Measurements from ENCODE around the gene BLVRB.

Gene BLVRB

DNA sequence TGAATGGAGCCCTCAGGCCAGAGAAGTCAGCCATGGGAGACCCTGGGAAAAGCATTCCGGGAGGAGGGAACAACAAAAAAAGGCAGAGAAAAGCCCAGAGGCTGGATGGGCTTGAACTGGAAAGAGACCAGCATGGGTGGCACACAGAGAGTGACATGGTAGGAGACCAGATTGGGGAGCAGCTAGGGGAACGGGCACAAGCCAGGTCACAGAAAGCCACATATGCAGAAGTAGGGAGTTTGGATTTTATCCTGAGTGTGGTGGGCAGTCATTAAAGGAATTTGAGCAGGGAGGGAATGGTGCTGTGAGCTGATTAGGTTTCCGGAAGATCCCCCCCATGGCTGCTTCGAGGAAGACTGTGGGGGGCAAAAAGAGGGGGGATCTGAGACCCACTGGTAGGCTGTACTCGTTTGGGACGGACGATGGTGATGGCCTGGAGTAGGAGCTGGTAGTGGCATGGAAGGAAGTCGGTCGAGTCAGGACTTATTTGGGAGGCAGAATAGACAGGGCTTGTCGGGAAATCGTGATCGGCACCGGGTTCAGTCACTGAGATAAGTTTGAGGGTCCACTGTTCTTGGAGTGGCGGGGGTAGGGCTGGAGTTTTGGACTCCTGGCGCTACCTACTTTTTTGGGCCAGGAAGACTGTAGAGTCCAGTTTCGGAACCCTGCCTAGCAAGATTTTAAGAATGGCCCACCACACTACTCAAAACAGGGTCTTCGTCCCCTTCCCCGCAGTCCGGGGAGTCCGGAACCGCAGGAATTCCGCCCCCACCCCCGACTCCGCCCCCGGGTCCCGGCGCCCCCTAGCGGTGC is 40.7 kb downstream of the BLVRB start:
- H3K4me2 ChIP-seq (ENCODE audit: low read depth, low read length, poor library complexity, severe bottlenecking), result peak overlapping the region; percentile 99
- H3K27me3 ChIP-seq (ENCODE audit: insufficient read depth, low read length, poor library complexity, severe bottlenecking), result no peaks in the 10 kb centered on the region
- no peak for TF ChIP-seq EZH2phosphoT487 (IDR thresholded peaks at IDR 0.05; ENCODE audit: borderline replicate concordance)
- peaks cover 16% of the 10 kb centered on the region for H3K4me1 ChIP-seq (ENCODE audit: insufficient read depth, low read length, poor library complexity, severe bottlenecking)
- H3K36me3 ChIP-seq (ENCODE audit: insufficient read depth, low read length), result no peaks in the 10 kb centered on the region
- peak overlapping the region; percentile 85 for H3K9ac ChIP-seq (ENCODE audit: low read depth, low read length, poor library complexity, severe bottlenecking)
- peaks cover 7% of the 10 kb centered on the region; the same call in 1 of the 2 replicates for H3K79me2 ChIP-seq (ENCODE audit: insufficient read depth, low read length)
- H4K20me1 ChIP-seq (ENCODE audit: insufficient read depth, low read length, poor library complexity, severe bottlenecking), result no peaks in the 10 kb centered on the region
- H2AFZ ChIP-seq (ENCODE audit: low read length), result peak overlapping the region; percentile 93
- peak overlapping the region; percentile 88 for H3K4me3 ChIP-seq (ENCODE audit: low read length, poor library complexity, severe bottlenecking)
- no peaks in the 10 kb centered on the region for H3K9me3 ChIP-seq (ENCODE audit: insufficient read depth, low read depth, low read length)
- H3K9me2 ChIP-seq (replicated peaks; ENCODE audit: low read depth, low read length), result no peaks in the 10 kb centered on the region
- H3F3A ChIP-seq (ENCODE audit: low read depth), result no peaks in the 10 kb centered on the region

DNA sequence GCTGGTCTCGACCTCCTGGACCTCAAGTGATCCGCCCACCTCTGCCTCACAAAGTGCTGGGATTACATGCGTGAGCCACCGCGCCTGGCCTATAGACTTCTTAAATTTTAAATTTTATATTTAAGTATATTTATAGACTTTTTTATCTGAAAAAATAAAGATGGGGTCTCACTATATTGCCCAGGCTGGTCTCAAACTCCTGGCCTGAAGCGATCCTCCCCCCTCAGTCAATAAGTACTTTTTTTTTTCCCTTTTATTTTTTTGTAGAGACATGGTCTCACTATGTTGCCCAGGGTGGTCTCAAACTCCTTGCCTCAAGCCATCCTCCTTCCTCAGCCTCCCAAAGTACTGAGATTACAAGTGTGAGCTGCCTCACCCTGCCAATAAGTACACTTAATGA is 41.6 kb downstream of the BLVRB start:
- Histone ChIP-seq H3K4me1 (ENCODE audit: insufficient read depth, low read length, poor library complexity, severe bottlenecking) (peaks cover 16% of the 10 kb centered on the region), H3K9me2 (replicated peaks; ENCODE audit: low read depth, low read length) (no peaks in the 10 kb centered on the region), H3F3A (ENCODE audit: low read depth) (no peaks in the 10 kb centered on the region), H3K4me2 (ENCODE audit: low read depth, low read length, poor library complexity, severe bottlenecking) (no peak overlapping the region), H4K20me1 (ENCODE audit: insufficient read depth, low read length, poor library complexity, severe bottlenecking) (no peaks in the 10 kb centered on the region), H3K9ac (ENCODE audit: low read depth, low read length, poor library complexity, severe bottlenecking) (no peak overlapping the region), H3K4me3 (ENCODE audit: low read length, poor library complexity, severe bottlenecking) (peak overlapping the region; percentile 88), H2AFZ (ENCODE audit: low read length) (no peak overlapping the region), H3K36me3 (ENCODE audit: insufficient read depth, low read length) (no peaks in the 10 kb centered on the region), H3K27me3 (ENCODE audit: insufficient read depth, low read length, poor library complexity, severe bottlenecking) (no peaks in the 10 kb centered on the region), H3K79me2 (ENCODE audit: insufficient read depth, low read length) (peaks cover 7% of the 10 kb centered on the region; the same call in 1 of the 2 replicates), H3K9me3 (ENCODE audit: insufficient read depth, low read depth, low read length) (no peaks in the 10 kb centered on the region)
- TF ChIP-seq, protein P1, sequence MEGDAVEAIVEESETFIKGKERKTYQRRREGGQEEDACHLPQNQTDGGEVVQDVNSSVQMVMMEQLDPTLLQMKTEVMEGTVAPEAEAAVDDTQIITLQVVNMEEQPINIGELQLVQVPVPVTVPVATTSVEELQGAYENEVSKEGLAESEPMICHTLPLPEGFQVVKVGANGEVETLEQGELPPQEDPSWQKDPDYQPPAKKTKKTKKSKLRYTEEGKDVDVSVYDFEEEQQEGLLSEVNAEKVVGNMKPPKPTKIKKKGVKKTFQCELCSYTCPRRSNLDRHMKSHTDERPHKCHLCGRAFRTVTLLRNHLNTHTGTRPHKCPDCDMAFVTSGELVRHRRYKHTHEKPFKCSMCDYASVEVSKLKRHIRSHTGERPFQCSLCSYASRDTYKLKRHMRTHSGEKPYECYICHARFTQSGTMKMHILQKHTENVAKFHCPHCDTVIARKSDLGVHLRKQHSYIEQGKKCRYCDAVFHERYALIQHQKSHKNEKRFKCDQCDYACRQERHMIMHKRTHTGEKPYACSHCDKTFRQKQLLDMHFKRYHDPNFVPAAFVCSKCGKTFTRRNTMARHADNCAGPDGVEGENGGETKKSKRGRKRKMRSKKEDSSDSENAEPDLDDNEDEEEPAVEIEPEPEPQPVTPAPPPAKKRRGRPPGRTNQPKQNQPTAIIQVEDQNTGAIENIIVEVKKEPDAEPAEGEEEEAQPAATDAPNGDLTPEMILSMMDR (conservative IDR thresholded peaks at IDR 0.05; ENCODE audit: low read length), result no peak
- TF ChIP-seq EZH2phosphoT487 (IDR thresholded peaks at IDR 0.05; ENCODE audit: borderline replicate concordance), result no peak

GRCh38 chr19:40422748-40423566 is 42.6 kb downstream of the BLVRB start:
- peaks cover 16% of the 10 kb centered on the region for H3K4me1 ChIP-seq (ENCODE audit: insufficient read depth, low read length, poor library complexity, severe bottlenecking)
- no peak overlapping the region for H2AFZ ChIP-seq (ENCODE audit: low read length)
- no peak overlapping the region for H3K9ac ChIP-seq (ENCODE audit: low read depth, low read length, poor library complexity, severe bottlenecking)
- peaks cover 7% of the 10 kb centered on the region; the same call in 1 of the 2 replicates for H3K79me2 ChIP-seq (ENCODE audit: insufficient read depth, low read length)
- H3K9me2 ChIP-seq (replicated peaks; ENCODE audit: low read depth, low read length), result no peaks in the 10 kb centered on the region
- no peak overlapping the region for H3K4me2 ChIP-seq (ENCODE audit: low read depth, low read length, poor library complexity, severe bottlenecking)
- no peak overlapping the region for H3K4me3 ChIP-seq (ENCODE audit: low read length, poor library complexity, severe bottlenecking)
- H4K20me1 ChIP-seq (ENCODE audit: insufficient read depth, low read length, poor library complexity, severe bottlenecking), result no peaks in the 10 kb centered on the region
- H3K27me3 ChIP-seq (ENCODE audit: insufficient read depth, low read length, poor library complexity, severe bottlenecking), result no peaks in the 10 kb centered on the region
- H3F3A ChIP-seq (ENCODE audit: low read depth), result no peaks in the 10 kb centered on the region
- H3K9me3 ChIP-seq (ENCODE audit: insufficient read depth, low read depth, low read length), result no peaks in the 10 kb centered on the region
- TF ChIP-seq, protein P1 (conservative IDR thresholded peaks at IDR 0.05; ENCODE audit: low read length), result no peak
- no peak for TF ChIP-seq EZH2phosphoT487 (IDR thresholded peaks at IDR 0.05; ENCODE audit: borderline replicate concordance)
- H3K36me3 ChIP-seq (ENCODE audit: insufficient read depth, low read length), result no peaks in the 10 kb centered on the region

Measured in Loucy (cell line).